ENCODE measurements around the gene TCERG1L. TPM values are rescaled to one million over a fixed set of nuclear protein-coding genes. Genes with fewer than 3 reads are reported as not detected.

TCERG1L gene
- total RNA-seq, 1 donor from 2014 or later: 0.46 TPM

GRCh38 chr10:131253931-131254858, 57.3 kb downstream of the TCERG1L start:
- Histone ChIP-seq H3K27me3 (ENCODE audit: control insufficient read depth, insufficient read depth, low read length) (no peaks in the 10 kb centered on the region), H3K36me3 (ENCODE audit: control insufficient read depth, insufficient read depth, low read length) (no peaks in the 10 kb centered on the region), H3K4me3 (ENCODE audit: low read depth, low read length) (no peak overlapping the region)
- no peak for TF ChIP-seq CTCF (IDR thresholded peaks at IDR 0.05; ENCODE audit: insufficient read depth, low read length, poor library complexity, severe bottlenecking)
- no peak for DNase-seq (ENCODE audit: low read depth)

DNA sequence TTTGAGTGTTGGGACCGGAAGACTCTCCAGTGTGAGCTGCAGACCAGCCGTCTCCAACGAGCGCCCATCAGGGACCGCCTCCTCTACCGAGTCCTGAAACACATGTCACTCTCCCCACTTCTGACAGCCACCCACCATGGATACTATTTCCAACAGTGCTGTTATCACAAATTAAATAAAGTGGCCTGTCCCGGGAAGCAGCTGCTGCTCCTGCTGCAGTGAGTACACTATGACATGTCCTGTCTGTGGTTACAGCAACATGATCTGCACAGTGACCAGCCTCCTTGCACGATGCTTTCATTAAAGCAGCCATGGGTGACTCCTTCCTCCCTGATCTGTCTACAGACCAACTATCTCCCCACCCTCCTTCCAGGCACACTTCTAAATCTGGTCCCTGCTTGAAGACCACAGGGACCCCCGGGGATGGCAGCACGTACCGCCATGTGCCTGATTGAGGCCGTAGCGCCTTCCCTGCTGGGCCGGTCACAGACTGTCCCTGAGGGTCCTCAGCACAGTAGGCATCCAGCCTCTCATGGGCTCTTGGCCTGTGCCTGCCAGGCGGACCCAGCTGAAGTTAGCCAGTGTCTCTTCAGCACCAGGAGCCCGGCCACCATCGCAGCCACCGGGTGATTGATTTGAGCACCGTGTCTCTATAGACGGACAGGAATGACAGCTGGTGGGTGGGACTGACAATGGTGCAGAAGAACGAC, 58.8 kb downstream of the TCERG1L start:
- no peak overlapping the region for H3K4me3 ChIP-seq (ENCODE audit: low read depth, low read length)
- no peak for TF ChIP-seq CTCF (IDR thresholded peaks at IDR 0.05; ENCODE audit: insufficient read depth, low read length, poor library complexity, severe bottlenecking)
- H3K36me3 ChIP-seq (ENCODE audit: control insufficient read depth, insufficient read depth, low read length): no peaks in the 10 kb centered on the region
- DNase-seq (ENCODE audit: low read depth): no peak
- H3K27me3 ChIP-seq (ENCODE audit: control insufficient read depth, insufficient read depth, low read length): no peaks in the 10 kb centered on the region

DNA sequence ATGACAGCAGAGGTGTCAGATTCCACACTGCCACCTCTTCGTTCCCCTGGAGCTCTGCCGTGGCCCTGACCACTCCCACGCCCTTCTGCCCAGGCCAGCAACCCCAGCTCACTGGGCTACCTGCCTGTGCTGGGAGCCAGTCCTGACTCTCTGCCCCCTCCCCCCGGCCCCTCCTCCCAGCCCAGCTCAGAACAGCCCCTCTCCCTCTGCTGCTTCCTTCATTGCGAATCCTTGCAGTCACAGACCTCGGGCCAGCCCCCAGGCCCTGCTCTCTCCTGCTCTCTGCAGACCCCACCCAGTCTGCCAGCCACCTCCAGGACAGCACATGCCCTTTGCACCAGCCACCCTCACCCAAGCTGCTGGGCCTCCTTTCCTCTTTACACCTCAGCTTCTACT, 60.4 kb downstream of the TCERG1L start:
- no peaks in the 10 kb centered on the region for H3K27me3 ChIP-seq (ENCODE audit: control insufficient read depth, insufficient read depth, low read length)
- DNase-seq (ENCODE audit: low read depth): no peak
- no peak for TF ChIP-seq CTCF (IDR thresholded peaks at IDR 0.05; ENCODE audit: insufficient read depth, low read length, poor library complexity, severe bottlenecking)
- no peaks in the 10 kb centered on the region for H3K36me3 ChIP-seq (ENCODE audit: control insufficient read depth, insufficient read depth, low read length)
- H3K4me3 ChIP-seq (ENCODE audit: low read depth, low read length): no peak overlapping the region

GRCh38 chr10:131250454-131251145, 60.9 kb downstream of the TCERG1L start:
- TF ChIP-seq CTCF (IDR thresholded peaks at IDR 0.05; ENCODE audit: insufficient read depth, low read length, poor library complexity, severe bottlenecking): no peak
- no peaks in the 10 kb centered on the region for H3K27me3 ChIP-seq (ENCODE audit: control insufficient read depth, insufficient read depth, low read length)
- no peaks in the 10 kb centered on the region for H3K36me3 ChIP-seq (ENCODE audit: control insufficient read depth, insufficient read depth, low read length)
- H3K4me3 ChIP-seq (ENCODE audit: low read depth, low read length): no peak overlapping the region
- no peak for DNase-seq (ENCODE audit: low read depth)

DNA sequence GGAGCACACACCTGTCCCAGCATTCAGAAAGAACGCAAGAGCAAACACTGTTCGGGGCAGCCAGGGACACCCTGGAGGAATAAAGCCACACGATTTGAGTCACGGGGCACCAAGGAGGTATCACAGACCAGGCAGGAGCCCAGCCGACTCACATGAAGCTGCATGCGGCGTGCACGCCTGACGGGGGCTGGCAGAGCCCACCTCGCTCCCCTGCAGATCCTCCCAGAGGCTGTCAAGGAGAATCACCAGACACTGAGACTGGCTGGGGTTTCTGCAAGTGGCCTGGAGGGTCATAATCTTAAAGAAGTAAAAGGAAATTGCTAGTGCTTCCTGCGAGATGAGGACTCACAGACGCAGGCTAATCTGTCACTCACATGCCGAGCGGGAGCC, 61.6 kb downstream of the TCERG1L start:
- DNase-seq (ENCODE audit: low read depth): no peak
- H3K4me3 ChIP-seq (ENCODE audit: low read depth, low read length): no peak overlapping the region
- no peaks in the 10 kb centered on the region for H3K36me3 ChIP-seq (ENCODE audit: control insufficient read depth, insufficient read depth, low read length)
- H3K27me3 ChIP-seq (ENCODE audit: control insufficient read depth, insufficient read depth, low read length): no peaks in the 10 kb centered on the region
- no peak for TF ChIP-seq CTCF (IDR thresholded peaks at IDR 0.05; ENCODE audit: insufficient read depth, low read length, poor library complexity, severe bottlenecking)

Measured in kidney epithelial cell (primary cell).